GM12878 (cell line): ENCODE data around the gene CHRDL2. TPM values are rescaled to one million over a fixed set of nuclear protein-coding genes. Genes with fewer than 3 reads are reported as not detected.

ENCODE experiments used
- BACH1 ChIP-seq: fragments of 450-650 bp; IDR thresholded peaks from 2 replicates; pipeline ENCODE4 v1.6.1; 2017; ENCODE audit warnings: mild to moderate bottlenecking, borderline replicate concordance
- CBFB ChIP-seq: IDR thresholded peaks from 2 replicates; pipeline ENCODE4 v1.6.1; 2016; ENCODE audit warnings: antibody characterized with exemption, low read depth
- CBX5 ChIP-seq: sonication (generic); IDR thresholded peaks from 2 replicates; pipeline ENCODE4 v1.6.1; 2016; ENCODE audit warnings: low read depth, moderate library complexity, mild to moderate bottlenecking, inconsistent platforms
- GABPA ChIP-seq: IDR thresholded peaks from 2 replicates; pipeline ENCODE4 v1.6.1; 2014; ENCODE audit warnings: antibody characterized with exemption, low read depth, mild to moderate bottlenecking, inconsistent platforms
- HDGF ChIP-seq: fragments of 450-650 bp; IDR thresholded peaks from 2 replicates; pipeline ENCODE4 v1.6.1; 2016; ENCODE audit warnings: antibody characterized with exemption
- JUNB ChIP-seq: IDR thresholded peaks from 2 replicates; pipeline ENCODE4 v1.6.1; 2016; ENCODE audit warnings: antibody characterized with exemption, mild to moderate bottlenecking
- MYB ChIP-seq: fragments of 150-350 bp; IDR thresholded peaks from 2 replicates; pipeline ENCODE4 v1.6.1; 2014; ENCODE audit warnings: mild to moderate bottlenecking, low read depth, low read length, borderline replicate concordance
- POLR2AphosphoS2 ChIP-seq: IDR thresholded peaks from 2 replicates; pipeline ENCODE4 v1.6.1; 2011; ENCODE audit warnings: low read depth, mild to moderate bottlenecking, low read length, improper control_type of control experiment, moderate library complexity
- SKIL ChIP-seq: fragments of 450-650 bp; IDR thresholded peaks from 2 replicates; pipeline ENCODE4 v1.6.1; 2017; ENCODE audit warnings: mild to moderate bottlenecking, low read depth, inconsistent platforms; ENCODE audit not compliant: poor library complexity, severe bottlenecking
- SMAD5 ChIP-seq: IDR thresholded peaks from 2 replicates; pipeline ENCODE4 v1.6.1; 2016; ENCODE audit warnings: antibody characterized with exemption, low read depth
- SP1 ChIP-seq: IDR thresholded peaks from one replicate; pipeline ENCODE4 v1.6.1; 2011; ENCODE audit warnings: low read depth, low read length
- SUZ12 ChIP-seq: fragments of 200-600 bp; sonication (generic); IDR thresholded peaks from one replicate; pipeline ENCODE4 v1.6.1; 2018; ENCODE audit warnings: antibody characterized with exemption, mild to moderate bottlenecking; ENCODE audit not compliant: unreplicated experiment
- USF1 ChIP-seq: IDR thresholded peaks from 2 replicates; pipeline ENCODE4 v1.6.1; 2011; ENCODE audit warnings: borderline replicate concordance, low read depth, mild to moderate bottlenecking, moderate library complexity, mixed read lengths, low read length; ENCODE audit not compliant: insufficient read depth; ENCODE audit errors: extremely low read length
- polyA plus RNA-seq, 11 experiments: library from polyadenylated mRNA; depleted of rRNA in 4 of 11; unstranded in 6 of 11; stranded (reverse) in 5 of 11; fragments of >200 nt; fragmentation: Nextera tagmentation in 4 of 11; fragmentation: Illumina TruSeq in 1 of 11; extraction: Ambion mirVana in 4 of 11; extraction: Trizol in 1 of 11; gene quantifications; 1 replicate in 1 of 11; 2 replicates in 10 of 11; pipeline versions ENCODE4 v1.2.1 to v1.2.3, GENCODE V29; 2011 to 2016; ENCODE audit warnings: inconsistent platforms in 2 of 11, missing spikeins in 2 of 11, low read depth in 1 of 11
- total RNA-seq, 4 experiments: library from RNA; depleted of rRNA in 3 of 4; stranded (reverse); fragments of >200 nt in 3 of 4; fragmentation: Illumina TruSeq in 1 of 4; extraction: Trizol in 1 of 4; gene quantifications; 2 replicates each; pipeline versions ENCODE4 v1.2.1 to v1.2.3, GENCODE V29; 2013 to 2021
- TF ChIP-seq, protein P1 (sequence below): fragments of 450-650 bp; IDR thresholded peaks from 2 replicates; pipeline ENCODE4 v1.6.1; 2016; ENCODE audit warnings: mild to moderate bottlenecking, moderate library complexity, borderline replicate concordance
- TF ChIP-seq, protein P2 (sequence below): fragments of 450-650 bp; formaldehyde crosslinking; IDR thresholded peaks from 2 replicates; pipeline ENCODE4 v1.4.0; 2022; ENCODE audit warnings: mild to moderate bottlenecking, moderate library complexity

The CHRDL2 gene
- total and polyA plus RNA-seq, 10 of the 15 experiments (the other 5 are each of a cell fraction or from before 2014, with no cell fraction given) = not detected

- TF ChIP-seq SUZ12 = no peak
- TF ChIP-seq, protein P1, sequence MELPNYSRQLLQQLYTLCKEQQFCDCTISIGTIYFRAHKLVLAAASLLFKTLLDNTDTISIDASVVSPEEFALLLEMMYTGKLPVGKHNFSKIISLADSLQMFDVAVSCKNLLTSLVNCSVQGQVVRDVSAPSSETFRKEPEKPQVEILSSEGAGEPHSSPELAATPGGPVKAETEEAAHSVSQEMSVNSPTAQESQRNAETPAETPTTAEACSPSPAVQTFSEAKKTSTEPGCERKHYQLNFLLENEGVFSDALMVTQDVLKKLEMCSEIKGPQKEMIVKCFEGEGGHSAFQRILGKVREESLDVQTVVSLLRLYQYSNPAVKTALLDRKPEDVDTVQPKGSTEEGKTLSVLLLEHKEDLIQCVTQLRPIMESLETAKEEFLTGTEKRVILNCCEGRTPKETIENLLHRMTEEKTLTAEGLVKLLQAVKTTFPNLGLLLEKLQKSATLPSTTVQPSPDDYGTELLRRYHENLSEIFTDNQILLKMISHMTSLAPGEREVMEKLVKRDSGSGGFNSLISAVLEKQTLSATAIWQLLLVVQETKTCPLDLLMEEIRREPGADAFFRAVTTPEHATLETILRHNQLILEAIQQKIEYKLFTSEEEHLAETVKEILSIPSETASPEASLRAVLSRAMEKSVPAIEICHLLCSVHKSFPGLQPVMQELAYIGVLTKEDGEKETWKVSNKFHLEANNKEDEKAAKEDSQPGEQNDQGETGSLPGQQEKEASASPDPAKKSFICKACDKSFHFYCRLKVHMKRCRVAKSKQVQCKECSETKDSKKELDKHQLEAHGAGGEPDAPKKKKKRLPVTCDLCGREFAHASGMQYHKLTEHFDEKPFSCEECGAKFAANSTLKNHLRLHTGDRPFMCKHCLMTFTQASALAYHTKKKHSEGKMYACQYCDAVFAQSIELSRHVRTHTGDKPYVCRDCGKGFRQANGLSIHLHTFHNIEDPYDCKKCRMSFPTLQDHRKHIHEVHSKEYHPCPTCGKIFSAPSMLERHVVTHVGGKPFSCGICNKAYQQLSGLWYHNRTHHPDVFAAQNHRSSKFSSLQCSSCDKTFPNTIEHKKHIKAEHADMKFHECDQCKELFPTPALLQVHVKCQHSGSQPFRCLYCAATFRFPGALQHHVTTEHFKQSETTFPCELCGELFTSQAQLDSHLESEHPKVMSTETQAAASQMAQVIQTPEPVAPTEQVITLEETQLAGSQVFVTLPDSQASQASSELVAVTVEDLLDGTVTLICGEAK = no peak
- TF ChIP-seq BACH1 = no peak
- TF ChIP-seq HDGF = peak; percentile 87; the same call in 1 of the 2 replicates
- no peak for TF ChIP-seq GABPA
- no peak for TF ChIP-seq CBFB
- no peak for TF ChIP-seq SKIL
- TF ChIP-seq SP1 = no peak
- 0 out of 2 replicates have a peak, but pooled peaks have one; percentile 6 for TF ChIP-seq CBX5
- TF ChIP-seq, protein P2, sequence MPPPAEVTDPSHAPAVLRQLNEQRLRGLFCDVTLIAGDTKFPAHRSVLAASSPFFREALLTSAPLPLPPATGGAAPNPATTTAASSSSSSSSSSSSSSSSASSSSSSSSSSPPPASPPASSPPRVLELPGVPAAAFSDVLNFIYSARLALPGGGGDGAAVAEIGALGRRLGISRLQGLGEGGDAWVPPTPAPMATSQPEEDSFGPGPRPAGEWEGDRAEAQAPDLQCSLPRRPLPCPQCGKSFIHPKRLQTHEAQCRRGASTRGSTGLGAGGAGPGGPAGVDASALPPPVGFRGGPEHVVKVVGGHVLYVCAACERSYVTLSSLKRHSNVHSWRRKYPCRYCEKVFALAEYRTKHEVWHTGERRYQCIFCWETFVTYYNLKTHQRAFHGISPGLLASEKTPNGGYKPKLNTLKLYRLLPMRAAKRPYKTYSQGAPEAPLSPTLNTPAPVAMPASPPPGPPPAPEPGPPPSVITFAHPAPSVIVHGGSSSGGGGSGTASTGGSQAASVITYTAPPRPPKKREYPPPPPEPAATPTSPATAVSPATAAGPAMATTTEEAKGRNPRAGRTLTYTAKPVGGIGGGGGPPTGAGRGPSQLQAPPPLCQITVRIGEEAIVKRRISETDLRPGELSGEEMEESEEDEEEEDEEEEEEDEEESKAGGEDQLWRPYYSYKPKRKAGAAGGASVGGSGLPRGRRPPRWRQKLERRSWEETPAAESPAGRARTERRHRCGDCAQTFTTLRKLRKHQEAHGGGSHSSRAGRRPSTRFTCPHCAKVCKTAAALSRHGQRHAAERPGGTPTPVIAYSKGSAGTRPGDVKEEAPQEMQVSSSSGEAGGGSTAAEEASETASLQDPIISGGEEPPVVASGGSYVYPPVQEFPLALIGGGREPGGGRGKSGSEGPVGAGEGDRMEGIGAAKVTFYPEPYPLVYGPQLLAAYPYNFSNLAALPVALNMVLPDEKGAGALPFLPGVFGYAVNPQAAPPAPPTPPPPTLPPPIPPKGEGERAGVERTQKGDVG (CRISPR knock-in tag) = no peak
- TF ChIP-seq MYB = no peak
- no peak for TF ChIP-seq USF1
- 0 out of 2 replicates have a peak, but pooled peaks have one; percentile 33 for TF ChIP-seq POLR2AphosphoS2
- TF ChIP-seq JUNB = no peak
- no peak for TF ChIP-seq SMAD5
Observed at GRCh38 chr11:74749127-74749964, 18.1 kb upstream of the CHRDL2 start (continued).
